ENCODE data around the gene ZBTB2.

GRCh38 chr6:151349651-151350270, 41.6 kb downstream of the ZBTB2 start:
- TF ChIP-seq POLR2A (IDR thresholded peaks at IDR 0.05; ENCODE audit: low read length) (no peak), GATA1 (IDR thresholded peaks at IDR 0.05; ENCODE audit: low read depth, low read length) (no peak)
